ENCODE data around the gene ZNF594.

DNA sequence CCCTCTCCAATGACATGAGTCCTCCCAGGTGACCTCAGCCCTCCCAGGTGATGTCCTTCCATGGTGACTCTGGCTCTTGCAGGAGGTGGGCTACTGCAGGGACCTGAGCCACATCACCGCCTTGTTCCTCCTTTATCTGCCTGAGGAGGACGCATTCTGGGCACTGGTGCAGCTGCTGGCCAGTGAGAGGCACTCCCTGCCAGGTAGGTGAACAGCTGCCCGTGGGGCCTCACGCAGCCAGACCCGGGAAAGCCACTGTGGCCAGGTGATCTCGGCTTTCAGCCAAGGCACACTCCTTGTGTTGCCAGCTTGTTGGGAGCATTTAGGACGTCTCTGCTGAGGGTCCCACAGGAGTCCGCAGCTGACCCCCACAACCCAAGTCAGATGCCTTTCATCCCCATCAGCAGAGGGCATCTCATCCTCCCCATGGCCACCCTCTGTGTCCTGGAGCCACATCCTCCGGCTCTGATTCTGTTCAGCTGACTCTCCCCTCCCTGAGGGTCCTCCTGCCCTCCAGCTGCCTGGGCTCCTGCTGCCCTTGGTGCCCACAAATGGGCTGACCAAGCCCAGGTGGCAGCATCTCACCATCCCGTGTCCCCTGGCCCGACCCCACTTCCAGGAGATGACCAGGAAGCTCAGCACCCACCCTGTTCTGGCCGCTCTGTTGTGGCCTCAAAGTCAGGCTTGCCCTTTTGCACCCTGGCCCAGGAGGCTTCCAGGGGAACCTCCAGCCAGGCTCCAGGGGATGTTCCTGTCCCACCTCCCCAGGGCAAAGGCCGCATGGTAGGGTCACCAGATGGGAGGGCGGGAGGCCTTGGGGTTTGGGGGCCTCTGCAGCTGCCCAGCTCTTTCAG is 55.7 kb downstream of the ZNF594 start:
- TF ChIP-seq, protein P1, sequence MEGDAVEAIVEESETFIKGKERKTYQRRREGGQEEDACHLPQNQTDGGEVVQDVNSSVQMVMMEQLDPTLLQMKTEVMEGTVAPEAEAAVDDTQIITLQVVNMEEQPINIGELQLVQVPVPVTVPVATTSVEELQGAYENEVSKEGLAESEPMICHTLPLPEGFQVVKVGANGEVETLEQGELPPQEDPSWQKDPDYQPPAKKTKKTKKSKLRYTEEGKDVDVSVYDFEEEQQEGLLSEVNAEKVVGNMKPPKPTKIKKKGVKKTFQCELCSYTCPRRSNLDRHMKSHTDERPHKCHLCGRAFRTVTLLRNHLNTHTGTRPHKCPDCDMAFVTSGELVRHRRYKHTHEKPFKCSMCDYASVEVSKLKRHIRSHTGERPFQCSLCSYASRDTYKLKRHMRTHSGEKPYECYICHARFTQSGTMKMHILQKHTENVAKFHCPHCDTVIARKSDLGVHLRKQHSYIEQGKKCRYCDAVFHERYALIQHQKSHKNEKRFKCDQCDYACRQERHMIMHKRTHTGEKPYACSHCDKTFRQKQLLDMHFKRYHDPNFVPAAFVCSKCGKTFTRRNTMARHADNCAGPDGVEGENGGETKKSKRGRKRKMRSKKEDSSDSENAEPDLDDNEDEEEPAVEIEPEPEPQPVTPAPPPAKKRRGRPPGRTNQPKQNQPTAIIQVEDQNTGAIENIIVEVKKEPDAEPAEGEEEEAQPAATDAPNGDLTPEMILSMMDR (IDR thresholded peaks at IDR 0.05): no peak
- TF ChIP-seq POLR2A (IDR thresholded peaks at IDR 0.05): no peak

Data from lower leg skin (tissue), 3 donors.